Esophagus muscularis mucosa (tissue), 4 donors: ENCODE measurements around the gene PRPSAP1. TPM values are rescaled to one million over a fixed set of nuclear protein-coding genes. Genes with fewer than 3 reads are reported as not detected.

ENCODE experiments used
- DNase-seq: peaks from one replicate; pipeline ENCODE4 v3.0.0-alpha.2; 2017; ENCODE audit errors: extremely low spot score
- H3K27ac ChIP-seq, 4 donors: fragments of 200-600 bp; sonication (generic); replicated peaks in 1 of 4; 1 replicate in 3 of 4; 2 replicates in 1 of 4; pipeline ENCODE4 v1.5.1; 2016 to 2019; ENCODE audit warnings: mild to moderate bottlenecking in 1 of 4
- H3K27me3 ChIP-seq, 4 donors: fragments of 200-600 bp; sonication (generic); one replicate each; pipeline versions ENCODE4 v1.5.1 to v1.6.0; 2016 to 2019
- H3K36me3 ChIP-seq, 4 donors: fragments of 200-600 bp; sonication (generic); one replicate each; pipeline ENCODE4 v1.5.1; 2016 to 2019
- H3K4me1 ChIP-seq, 4 donors: fragments of 200-600 bp; sonication (generic); one replicate each; pipeline ENCODE4 v1.5.1; 2016 to 2019
- H3K4me3 ChIP-seq, 4 donors: fragments of 200-600 bp; sonication (generic); 1 replicate in 2 of 4; 2 replicates in 2 of 4; pipeline ENCODE4 v1.5.1; 2016 to 2019; ENCODE audit warnings: mild to moderate bottlenecking in 4 of 4, moderate library complexity in 1 of 4
- H3K9me3 ChIP-seq, 4 donors: fragments of 200-600 bp; sonication (generic); 1 replicate in 3 of 4; 2 replicates in 1 of 4; pipeline ENCODE4 v1.5.1; 2016 to 2019
- CTCF ChIP-seq, 3 experiments: fragments of 200-600 bp in 2 of 3; fragments of 450-650 bp in 1 of 3; sonication (generic) in 2 of 3; IDR thresholded peaks; one replicate each; pipeline ENCODE4 v1.5.1; 2017 to 2019; ENCODE audit warnings: antibody characterized with exemption in 3 of 3, mild to moderate bottlenecking in 2 of 3, moderate library complexity in 1 of 3
- EP300 ChIP-seq: sonication (generic); formaldehyde crosslinking; IDR thresholded peaks from one replicate; pipeline ENCODE4 v1.6.1; 2017; ENCODE audit warnings: antibody characterized with exemption
- POLR2A ChIP-seq: fragments of 450-650 bp; IDR thresholded peaks from one replicate; pipeline ENCODE4 v1.6.1; 2017; ENCODE audit warnings: antibody characterized with exemption, moderate library complexity, mild to moderate bottlenecking, low read depth
- POLR2AphosphoS5 ChIP-seq, 2 donors: sonication (generic); formaldehyde crosslinking; IDR thresholded peaks; one replicate each; pipeline ENCODE4 v1.6.1; 2017; ENCODE audit warnings: antibody characterized with exemption in 2 of 2
- WGBS: methylation state at CpG from one replicate; pipeline ENCODE4 v1.1.5; 2018; 5-methylcytosine and 5-hydroxymethylcytosine counted together
- intact Hi-C: fragments of 100-400 bp; cut with DNase I; formaldehyde crosslinking; loops from one replicate; pipeline ENCODE4 v1.15.1; 2023
- total RNA-seq, 4 donors: library from RNA; depleted of rRNA; stranded (reverse); fragments of >200 nt; gene quantifications; one replicate each; pipeline versions ENCODE4 v1.1.0 to v1.2.1, GENCODE V29; 2016

The PRPSAP1 gene
- total RNA-seq, 4 donors from 2014 or later, result 37.3 to 71.4 (median 50.4) TPM

- Histone ChIP-seq H3K9me3 (no peaks in the 10 kb centered on the region), H3K4me3 (peak overlapping the region; percentile 20 to 55 (median 34)), H3K27me3 (no peaks in the 10 kb centered on the region), H3K4me1 (peaks cover 47 to 65% (median 59%) of the 10 kb centered on the region in 4 donors), H3K36me3 (peaks cover 0 to 35% (median 23%) of the 10 kb centered on the region in 4 donors), H3K27ac (peak overlapping the region; percentile 42 to 62 (median 50))
- intact Hi-C loops, result loop anchor here (5.0 kb wide), 1 partner anchor 35 kb away; no protein-coding TSS in a partner anchor
- DNase-seq, result no peak
- TF ChIP-seq POLR2AphosphoS5 (IDR thresholded peaks at IDR 0.05), result no peak
- no peak for TF ChIP-seq EP300
- no peak for TF ChIP-seq POLR2A
- no peak for TF ChIP-seq CTCF (IDR thresholded peaks at IDR 0.05)
- WGBS, result 68% methylated on average over 14 of the region's 19 CpGs
Observed at GRCh38 chr17:76272541-76273444, 80.9 kb downstream of the PRPSAP1 start.

- Histone ChIP-seq H3K27me3 (no peaks in the 10 kb centered on the region), H3K27ac (peak overlapping the region; percentile 42 to 62 (median 50)), H3K9me3 (no peaks in the 10 kb centered on the region), H3K4me1 (peaks cover 56 to 74% (median 68%) of the 10 kb centered on the region in 4 donors), H3K4me3 (peak overlapping the region; percentile 20 to 55 (median 34)), H3K36me3 (peaks cover 0 to 34% (median 23%) of the 10 kb centered on the region in 4 donors)
- intact Hi-C loops, result loop anchor here (5.0 kb wide), 1 partner anchor 35 kb away; no protein-coding TSS in a partner anchor
- DNase-seq, result no peak
- TF ChIP-seq POLR2AphosphoS5 (IDR thresholded peaks at IDR 0.05) (peak in 1 of 2 donors; percentile 31), EP300 (no peak), CTCF (IDR thresholded peaks at IDR 0.05) (no peak), POLR2A (no peak)
- 48% methylated on average over 15 of the region's 38 CpGs for WGBS
Observed at GRCh38 chr17:76271669-76272540, 81.8 kb downstream of the PRPSAP1 start.

GRCh38 chr17:76270770-76271668 is 82.7 kb downstream of the PRPSAP1 start:
- Histone ChIP-seq H3K27me3 (no peaks in the 10 kb centered on the region), H3K36me3 (peaks cover 0 to 26% (median 23%) of the 10 kb centered on the region in 4 donors), H3K9me3 (no peaks in the 10 kb centered on the region), H3K4me3 (peak overlapping the region in 2 of 4 donors; percentile 35 to 55), H3K4me1 (peaks cover 61 to 83% (median 77%) of the 10 kb centered on the region in 4 donors), H3K27ac (peak overlapping the region in 2 of 4 donors; percentile 52 to 62)
- DNase-seq, result no peak
- intact Hi-C loops, result loop anchor here (5.0 kb wide), 1 partner anchor 34 kb away; no protein-coding TSS in a partner anchor
- no peak for TF ChIP-seq EP300
- TF ChIP-seq CTCF (IDR thresholded peaks at IDR 0.05), result no peak
- no peak for TF ChIP-seq POLR2A
- TF ChIP-seq POLR2AphosphoS5 (IDR thresholded peaks at IDR 0.05), result no peak
- WGBS, result 86% methylated on average over 13 of the region's 14 CpGs

GRCh38 chr17:76270127-76270592 is 83.6 kb downstream of the PRPSAP1 start:
- Histone ChIP-seq H3K27ac (no peak overlapping the region), H3K4me3 (no peak overlapping the region), H3K36me3 (peaks cover 0 to 26% (median 23%) of the 10 kb centered on the region in 4 donors), H3K9me3 (no peaks in the 10 kb centered on the region), H3K27me3 (no peaks in the 10 kb centered on the region), H3K4me1 (peaks cover 61 to 85% (median 77%) of the 10 kb centered on the region in 4 donors)
- DNase-seq, result no peak
- intact Hi-C loops, result loop anchor here (5.0 kb wide), 1 partner anchor 33 kb away; no protein-coding TSS in a partner anchor
- 90% methylated on average over 25 of the region's 26 CpGs for WGBS
- no peak for TF ChIP-seq POLR2A
- no peak for TF ChIP-seq EP300
- TF ChIP-seq POLR2AphosphoS5 (IDR thresholded peaks at IDR 0.05), result no peak
- TF ChIP-seq CTCF (IDR thresholded peaks at IDR 0.05), result no peak
